NCI-H146 (cell line): ENCODE results near the gene MAPK1IP1L.
A peak's percentile ranks its signal among the peaks of the same experiment; 100 is the strongest.
"Not testable (repeated sequence)": the region's sequence is repeated elsewhere in the genome, so short reads cannot be mapped to it uniquely, and the experiment has no call there.

Experiments
- DNase-seq: peaks from one replicate; lab custom pipeline; 2025; lab: John Stamatoyannopoulos, UW

The MAPK1IP1L gene

GRCh38 chr14:55054098-55054497 lies 2.7 kb downstream of the MAPK1IP1L start:
- DNase-seq: no peak

DNA sequence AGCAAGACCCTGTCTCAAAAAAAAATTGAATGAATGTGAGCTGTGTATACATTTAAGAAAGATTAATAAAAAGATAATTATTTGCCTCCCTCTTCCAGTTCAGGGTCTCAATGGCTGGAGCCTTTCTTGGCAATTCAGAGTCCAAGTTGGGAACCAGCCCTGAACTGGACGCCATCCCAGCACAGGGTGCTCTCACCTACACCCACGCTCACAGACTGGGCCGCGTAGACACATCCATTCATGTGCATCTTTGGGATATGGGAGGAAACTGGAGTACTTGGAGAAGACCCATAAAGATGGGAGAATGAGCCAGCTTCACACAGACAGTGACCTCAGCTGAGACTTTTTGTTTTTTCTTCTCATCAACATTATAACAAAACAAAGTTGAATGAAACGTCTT lies 6.5 kb downstream of the MAPK1IP1L start:
- DNase-seq: no peak

GRCh38 chr14:55059333-55059732 lies 7.9 kb downstream of the MAPK1IP1L start:
- no peak for DNase-seq

DNA sequence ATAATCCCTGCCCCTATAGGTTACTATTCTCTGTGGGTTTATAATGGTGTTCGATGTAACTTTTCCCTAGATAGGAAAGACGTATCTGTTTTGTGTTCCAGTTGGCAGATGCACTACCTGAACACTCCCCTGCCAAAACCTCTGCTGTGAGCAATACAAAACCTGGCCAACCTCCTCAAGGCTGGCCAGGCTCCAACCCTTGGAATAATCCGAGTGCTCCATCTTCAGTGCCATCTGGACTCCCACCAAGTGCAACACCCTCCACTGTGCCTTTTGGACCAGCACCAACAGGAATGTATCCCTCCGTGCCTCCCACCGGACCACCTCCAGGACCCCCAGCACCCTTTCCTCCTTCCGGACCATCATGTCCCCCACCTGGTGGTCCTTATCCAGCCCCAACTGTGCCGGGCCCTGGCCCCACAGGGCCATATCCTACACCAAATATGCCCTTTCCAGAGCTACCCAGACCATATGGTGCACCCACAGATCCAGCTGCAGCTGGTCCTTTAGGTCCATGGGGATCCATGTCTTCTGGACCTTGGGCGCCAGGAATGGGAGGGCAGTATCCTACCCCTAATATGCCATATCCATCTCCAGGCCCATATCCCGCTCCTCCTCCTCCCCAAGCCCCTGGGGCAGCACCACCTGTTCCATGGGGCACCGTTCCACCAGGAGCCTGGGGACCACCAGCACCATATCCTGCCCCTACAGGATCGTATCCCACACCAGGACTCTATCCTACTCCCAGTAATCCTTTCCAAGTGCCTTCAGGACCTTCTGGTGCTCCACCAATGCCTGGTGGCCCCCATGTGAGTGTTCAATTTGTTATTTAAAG lies 11.3 kb downstream of the MAPK1IP1L start:
- DNase-seq: no peak

DNA sequence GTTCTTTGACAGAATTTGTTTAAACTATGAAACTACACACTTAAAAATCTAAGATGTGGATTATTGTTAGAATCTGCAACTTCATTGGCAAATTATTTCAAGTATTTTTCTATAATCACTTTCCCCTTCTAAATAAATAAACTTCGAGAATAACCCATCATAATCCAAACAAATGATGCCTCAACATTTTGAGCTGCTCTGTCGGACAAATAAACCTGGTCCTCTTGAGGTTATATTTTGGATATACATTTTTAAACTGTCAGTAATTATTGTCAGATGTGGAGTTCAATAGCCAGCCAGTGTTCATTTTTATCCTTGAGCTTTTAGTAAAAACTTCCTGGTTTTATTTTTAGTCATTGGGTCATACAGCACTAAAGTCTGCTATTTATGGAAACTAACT lies 13.4 kb downstream of the MAPK1IP1L start:
- DNase-seq: not testable (repeated sequence)

GRCh38 chr14:55065411-55065810 lies 14.0 kb downstream of the MAPK1IP1L start:
- DNase-seq: no peak

GRCh38 chr14:55066223-55066622 lies 14.8 kb downstream of the MAPK1IP1L start:
- DNase-seq: no peak

DNA sequence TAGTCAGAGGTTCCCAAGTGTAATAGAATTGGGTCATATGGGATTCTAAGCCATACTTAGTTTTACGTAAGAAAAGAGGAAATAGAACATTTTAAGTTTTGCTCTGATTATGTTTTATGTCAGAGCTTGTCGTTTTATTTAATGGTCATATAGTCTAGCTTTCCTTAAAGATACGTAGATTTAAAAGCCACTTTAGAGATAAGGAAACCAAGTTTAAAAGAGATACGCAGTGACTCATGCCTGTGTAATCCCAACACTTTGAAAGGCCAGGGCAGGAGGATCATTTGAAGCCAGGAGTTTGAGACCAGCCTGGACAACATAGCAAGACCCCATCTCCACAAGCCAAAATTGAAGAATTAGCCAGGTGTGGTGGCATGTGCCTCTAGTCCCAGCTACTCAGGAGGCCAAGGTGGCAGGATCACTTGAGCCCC lies 19.5 kb downstream of the MAPK1IP1L start:
- DNase-seq: no peak

DNA sequence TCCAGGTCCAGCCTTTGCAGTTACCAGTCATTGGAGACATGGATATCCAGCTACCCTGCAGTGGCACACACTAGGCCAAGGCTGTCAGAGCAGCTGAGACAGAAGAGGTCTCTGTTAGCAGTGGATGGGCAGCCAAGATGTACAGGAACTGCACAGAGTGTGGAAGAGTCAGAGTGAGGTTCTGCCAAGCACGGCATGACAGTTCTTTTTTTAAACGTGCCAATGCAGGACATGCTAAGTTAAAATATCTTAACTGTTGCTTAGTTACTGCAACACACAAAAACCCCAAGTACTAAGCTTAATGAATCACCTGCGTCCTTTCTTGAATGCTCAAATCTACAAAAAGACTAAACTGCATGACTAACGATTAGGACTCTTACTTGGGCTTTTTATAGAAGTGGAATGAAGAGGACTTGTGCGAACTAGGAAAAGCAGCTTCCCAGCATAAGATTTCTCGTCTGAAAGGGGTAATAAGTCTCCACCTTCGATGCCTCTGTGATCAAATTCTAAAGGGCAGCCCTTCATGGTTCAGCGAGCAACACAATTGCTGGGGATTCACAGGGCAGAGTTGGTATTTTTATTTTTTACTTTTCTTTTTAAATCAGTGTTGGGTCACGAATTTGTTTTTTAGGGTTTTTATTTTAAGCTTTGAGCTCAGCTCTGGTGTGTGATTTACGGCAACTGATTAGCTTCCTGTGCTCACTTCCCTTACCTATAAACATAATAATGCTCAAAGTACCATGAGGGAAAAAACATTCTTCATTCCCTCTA lies 20.6 kb downstream of the MAPK1IP1L start:
- DNase-seq: no peak

- DNase-seq: no peak
Measured at GRCh38 chr14:55073856-55074255, 22.4 kb downstream of the MAPK1IP1L start.

DNA sequence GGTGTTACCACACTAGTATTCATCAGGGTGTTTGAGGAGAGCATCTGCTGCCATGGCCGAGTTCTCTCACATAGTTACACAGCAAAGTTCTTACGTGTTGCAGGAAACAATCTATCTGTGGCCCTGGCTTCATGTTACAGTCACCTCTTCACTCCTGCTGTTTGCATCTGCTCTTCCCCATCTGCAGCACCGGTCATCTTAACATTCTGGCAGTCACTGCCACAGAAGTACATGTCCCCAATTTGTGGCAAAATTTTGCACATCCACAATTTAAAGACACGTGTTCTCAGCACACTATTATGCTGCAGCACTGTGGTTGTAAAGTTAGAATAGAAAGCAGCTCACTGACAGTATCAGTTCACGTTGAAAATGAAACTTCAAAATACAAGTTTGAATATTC lies 23.2 kb downstream of the MAPK1IP1L start:
- peak; percentile 20 for DNase-seq

GRCh38 chr14:55075628-55076175 lies 24.3 kb downstream of the MAPK1IP1L start:
- no peak for DNase-seq

DNA sequence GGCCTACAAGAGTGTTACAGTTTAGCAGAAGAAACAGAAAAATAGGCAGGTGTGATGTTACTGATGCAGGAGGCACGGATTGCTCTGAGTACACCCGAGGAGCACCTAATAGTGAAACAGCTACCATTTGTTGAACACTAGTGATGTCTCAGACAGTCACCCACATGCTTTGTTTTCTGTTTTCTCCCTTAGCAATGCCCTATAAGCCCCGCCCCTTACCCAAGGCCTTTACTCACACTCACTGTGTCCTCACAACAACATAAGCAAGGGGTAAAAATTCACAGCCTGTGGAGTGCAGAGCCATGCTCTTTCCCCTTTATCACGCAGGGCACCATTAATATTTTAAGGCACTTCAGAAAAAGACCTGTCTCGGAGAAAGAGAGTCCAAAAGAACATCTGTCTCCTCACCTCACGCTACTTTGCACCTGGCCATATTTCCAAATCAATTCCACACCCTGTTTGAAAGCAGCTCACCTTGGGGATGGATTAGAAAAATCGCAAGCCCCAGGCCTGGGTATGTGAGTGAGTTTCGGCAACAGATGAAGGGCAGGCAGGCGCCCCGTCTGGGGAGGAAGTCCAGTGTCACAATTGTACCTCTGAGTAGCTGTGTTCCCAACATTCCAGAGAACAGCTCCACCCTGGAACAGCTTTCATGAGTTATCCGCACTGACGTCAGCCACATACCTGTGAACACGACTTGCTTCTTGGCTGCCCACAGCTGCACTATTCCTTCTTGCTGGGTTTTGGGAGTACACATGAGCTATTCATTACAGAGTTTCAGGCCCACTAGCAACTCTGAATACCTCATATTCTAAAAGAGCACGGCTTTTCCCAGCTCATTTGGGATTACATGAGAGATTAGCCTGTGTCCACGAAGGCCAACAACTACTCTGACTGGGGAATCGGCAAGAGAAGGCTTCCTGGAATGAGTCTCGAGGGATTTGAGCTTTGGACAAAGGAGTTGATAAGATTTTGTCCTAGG lies 26.0 kb downstream of the MAPK1IP1L start:
- DNase-seq: no peak

DNA sequence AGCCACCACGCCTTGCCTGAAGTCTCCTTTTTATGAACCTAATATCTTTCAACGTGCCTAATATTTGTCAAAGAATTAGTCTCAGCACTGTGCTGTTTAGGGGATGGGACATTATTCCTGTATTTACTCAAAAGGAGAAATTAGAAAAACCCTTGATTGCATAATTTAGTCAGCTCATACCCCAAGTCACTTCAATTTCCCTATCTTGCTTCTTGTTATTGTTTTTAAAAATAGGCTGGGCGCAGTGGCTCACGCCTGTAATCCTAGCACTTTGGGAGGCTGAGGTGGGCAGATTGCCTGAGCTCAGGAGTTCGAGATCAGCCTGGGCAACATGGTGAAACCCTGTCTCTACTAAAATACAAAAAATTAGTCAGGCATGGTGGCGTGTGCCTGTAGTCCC lies 28.5 kb downstream of the MAPK1IP1L start:
- DNase-seq: not testable (repeated sequence)

- no peak for DNase-seq
Measured at GRCh38 chr14:55084401-55085059, 33.1 kb downstream of the MAPK1IP1L start.

DNA sequence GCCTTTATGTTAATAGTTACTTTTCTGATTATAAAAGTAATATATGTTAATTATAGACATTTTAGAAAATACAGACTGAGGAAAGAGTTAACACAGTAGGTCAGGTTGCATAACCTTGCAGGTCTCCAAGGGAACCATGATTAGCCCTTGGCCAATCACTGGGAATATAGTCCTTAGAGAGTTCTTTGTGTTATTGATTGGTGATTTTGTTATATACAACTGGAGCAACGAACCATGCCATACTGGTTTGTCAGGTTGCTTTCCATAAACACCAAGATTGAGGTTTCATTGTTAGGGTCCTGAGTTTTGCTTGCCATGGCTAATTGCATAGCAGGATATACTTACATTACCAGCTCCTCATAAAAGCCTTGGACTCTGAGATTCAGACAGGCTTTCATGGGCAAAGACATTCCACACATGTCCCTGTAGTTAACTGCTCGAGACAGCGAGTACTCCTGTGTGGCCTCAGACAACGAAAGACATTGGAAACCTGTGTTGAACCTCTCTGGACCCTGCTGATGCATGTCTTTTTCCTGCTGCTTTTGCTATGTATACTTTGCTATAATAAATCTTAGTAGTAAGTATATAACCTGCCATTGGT lies 33.7 kb downstream of the MAPK1IP1L start:
- peak; percentile 9 for DNase-seq

DNA sequence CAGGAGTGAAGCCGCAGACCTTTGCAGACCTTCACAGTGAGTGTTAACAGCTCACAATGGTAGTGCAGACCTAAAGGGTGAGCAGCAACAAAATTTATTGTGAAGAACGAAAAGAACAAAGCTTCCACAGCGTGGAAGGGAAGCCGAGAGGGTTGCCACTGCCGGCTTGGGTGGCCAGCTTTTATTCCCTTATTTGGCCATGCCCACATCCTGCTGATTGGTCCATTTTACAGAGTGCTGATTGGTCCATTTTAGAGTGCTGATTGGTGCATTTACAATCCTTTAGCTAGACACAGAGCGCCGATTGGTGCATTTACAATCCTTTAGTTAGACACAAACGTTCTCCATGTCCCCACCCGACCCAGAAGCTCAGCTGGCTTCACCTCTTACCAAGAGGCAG lies 35.5 kb downstream of the MAPK1IP1L start:
- DNase-seq: no peak

- DNase-seq: no peak
Measured at GRCh38 chr14:55088356-55088755, 36.9 kb downstream of the MAPK1IP1L start.

DNA sequence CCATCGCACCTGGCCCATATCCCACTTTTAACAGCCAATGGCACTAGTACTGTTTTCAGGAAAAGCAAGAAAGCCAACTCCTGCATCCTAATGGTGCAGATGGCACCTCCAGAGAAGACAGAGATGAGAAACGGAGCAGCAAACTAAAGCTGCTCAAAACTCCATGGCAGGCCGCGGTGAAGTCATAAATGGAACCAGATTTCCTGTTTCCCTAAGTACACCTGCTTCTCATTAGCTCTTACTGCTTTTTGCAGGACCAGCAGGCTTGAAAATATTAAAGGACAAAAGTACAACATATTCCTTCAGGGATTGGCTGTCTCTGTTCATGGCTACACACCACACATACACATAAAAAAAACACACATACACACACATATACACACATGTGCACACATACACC lies 40.9 kb downstream of the MAPK1IP1L start:
- no peak for DNase-seq

DNA sequence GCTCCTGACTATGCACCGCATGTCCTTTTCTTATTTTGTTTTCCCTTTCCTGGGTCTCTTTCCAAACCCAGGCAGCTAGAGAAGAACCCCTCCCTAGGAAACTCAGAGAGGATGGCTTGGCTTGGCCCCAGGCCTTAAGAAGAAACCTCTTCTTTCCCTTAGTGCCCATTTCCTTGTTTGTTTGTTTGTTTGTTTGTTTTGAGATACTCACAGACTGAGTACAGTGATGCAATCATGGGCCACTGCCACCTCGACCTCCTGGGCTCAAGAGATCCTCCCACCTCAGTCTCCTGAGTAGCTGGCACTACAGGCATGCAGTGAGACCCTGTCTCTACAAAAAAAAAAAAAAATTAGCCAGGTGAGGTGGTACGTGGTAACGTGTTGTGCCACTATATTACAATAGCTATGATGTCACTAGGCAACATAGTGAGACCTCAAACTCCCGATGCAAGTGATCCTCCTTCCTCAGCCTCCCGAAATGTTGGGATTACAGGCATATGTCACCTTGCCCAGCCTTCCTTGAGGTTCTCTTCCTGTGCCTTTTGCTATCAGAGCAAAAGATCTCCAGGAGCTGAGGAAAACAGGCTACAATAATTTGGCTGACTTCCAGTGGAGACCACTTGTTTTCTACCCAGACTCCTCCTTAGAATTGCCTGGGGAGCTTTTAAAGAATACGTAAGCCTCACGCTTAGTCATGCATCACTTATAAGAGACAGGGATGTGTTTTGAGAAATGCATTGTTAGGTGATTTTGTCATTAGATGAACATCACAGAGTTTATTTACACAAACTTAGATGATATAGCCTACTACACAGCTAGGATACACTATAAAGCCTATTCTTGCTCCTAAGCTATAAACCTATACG lies 43.1 kb downstream of the MAPK1IP1L start:
- DNase-seq: no peak
